ENCODE measurements around the gene CDH4.
"Not testable (repeated sequence)": the region's sequence is repeated elsewhere in the genome, so short reads cannot be mapped to it uniquely, and the experiment has no call there.

CDH4 gene

DNA sequence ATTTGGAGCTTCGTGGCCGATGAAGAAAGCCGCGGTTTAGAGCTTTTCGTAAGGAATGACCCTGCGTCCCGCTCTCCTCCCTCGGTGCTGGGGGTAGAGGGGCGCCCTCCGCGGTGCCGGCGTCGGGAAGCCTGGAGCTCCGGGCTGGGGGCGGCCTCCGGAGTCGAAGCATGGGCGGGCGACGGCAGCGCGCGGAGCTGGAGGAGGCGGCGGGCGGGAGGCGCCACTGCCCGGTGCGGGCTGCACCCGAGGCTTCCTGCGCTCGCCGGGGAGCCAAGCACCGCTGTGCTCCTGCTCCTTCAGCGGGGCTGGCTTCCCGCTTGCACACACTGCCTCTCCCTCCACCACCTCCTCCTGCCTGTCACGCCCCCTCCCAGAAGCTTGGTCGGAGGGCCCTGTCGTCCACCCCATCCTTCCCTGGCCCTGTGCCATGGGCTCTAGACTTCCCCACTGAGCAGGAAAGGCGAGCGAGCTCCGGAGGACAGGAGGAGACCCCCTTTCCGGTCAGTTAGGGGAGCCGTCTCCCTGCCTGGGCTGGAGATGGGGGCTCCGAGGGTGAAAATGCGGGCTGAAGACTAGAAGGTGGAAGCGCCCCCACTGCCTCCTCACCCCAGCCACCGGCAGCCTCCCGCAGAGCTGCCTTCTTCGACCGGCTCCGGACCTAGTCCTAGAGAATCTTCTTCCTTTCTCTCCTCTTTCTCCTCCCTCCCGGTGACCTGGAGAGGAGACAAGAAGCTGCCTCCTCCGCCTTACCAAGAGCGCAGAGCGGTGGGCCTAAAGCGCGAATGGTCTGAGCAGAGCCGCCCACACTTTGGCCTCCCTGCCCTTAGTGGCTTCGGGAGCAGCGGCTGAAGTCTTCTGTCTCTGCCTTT lies 1.8 kb downstream of the CDH4 start:
- DNase-seq = no peak

DNA sequence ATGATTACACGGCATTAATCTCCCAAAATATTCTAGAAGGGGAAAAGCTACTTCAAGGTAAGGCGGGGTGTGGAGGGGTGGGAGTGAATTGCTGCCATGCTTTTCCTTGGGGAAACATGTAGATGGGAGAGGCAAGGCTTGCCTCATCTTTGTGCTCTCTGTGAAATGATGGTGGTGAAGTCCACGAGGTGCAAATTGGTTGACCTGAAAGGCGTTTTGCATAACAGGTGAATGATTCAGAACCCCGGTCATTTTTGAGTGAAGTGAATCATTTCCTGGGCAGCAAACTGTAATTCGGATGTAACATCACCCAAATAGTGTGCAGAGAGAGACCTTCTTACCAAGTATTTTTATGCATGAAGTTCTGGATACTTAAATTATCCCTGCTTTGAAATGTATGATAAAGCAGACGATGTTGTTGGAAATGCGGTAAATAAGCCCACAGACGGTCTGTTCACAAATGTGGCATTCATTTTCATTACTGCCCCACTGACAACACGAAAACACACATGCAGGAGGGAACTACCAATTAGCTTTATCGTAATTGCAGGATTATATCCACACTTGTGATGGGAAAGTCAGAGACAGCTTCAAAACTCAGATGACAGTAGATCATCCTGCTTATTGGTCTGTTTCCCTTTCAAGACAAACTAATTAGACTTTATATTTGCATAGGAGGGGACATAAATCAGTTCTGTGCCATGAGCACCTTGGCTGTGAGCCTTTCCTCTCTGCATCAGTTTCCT lies 3.0 kb downstream of the CDH4 start:
- DNase-seq = no peak

DNA sequence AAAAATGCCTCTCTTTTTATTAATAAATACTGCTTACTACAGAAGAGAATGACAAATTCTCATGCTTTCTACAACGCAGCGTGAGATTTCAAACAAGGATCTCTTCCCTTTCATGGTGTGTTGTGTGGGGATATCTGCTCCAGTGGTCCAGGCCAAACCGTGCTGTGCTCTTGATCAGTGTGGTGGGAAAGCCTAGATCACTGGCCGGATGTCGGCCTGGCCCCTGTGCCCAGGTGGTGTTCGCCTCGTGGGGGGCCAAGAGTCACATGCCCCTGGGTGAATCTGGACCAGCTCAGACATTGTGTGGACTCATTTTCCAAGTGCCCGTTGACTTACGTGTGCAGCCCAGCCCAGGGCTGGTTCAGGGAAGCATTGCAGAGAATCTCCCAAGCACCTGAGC lies 4.3 kb downstream of the CDH4 start:
- no peak for DNase-seq

DNA sequence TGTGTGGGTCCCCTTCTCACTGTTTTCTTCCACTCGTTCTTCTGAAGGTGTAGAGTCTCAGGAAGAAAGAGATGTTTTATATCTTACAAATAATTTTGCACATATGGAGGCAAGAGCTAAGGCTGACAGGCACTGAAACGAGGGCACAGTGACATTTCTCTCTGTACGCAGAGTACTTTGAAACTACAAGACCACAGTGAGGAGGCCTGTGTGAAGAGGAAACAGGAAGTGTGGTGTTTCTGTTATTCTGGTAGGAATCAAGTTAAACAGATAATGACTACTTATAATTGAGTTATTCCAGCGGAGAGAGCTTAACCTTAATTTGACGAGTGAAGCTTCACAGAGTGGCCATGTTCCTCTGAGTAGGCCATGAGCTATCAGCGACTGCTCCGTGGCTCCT lies 4.8 kb downstream of the CDH4 start:
- DNase-seq = no peak

DNA sequence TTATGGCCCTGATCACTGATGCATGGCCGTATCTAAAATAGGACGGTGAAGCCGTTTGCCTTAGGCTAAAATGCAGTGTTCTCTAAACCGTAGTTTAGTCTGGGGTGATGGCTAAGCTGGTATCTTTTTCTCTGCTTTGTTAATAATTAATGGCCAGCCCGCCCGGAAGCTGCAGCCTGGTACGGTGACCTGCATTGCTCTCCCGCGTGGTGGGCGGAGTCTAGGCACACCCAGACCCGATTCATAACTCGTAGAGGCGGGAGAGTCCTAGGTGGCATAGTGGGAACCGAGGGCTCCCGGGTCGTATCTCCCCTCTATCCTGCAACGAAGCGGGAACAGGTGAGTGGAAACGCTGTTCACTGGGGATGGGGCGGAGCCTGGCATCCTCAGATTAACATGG lies 5.5 kb downstream of the CDH4 start:
- no peak for DNase-seq

DNA sequence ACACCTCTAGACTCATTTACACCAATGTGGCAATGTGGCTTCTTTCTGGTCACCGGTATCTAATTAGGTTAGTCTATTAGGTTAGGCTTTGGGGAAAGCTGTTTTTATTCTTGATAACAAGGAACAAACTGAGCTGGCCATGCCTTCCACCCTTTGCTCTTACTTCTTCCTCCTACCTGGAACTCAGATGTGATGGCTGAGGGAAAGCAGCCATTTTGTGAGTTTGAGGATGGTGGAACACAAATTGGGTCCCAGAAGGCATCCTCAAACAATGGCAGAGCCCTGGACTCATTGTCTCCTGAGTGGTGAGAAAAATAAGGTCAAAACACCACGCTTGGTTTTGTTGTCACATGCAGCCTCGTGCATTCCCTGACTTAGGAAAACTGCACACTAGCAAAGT lies 7.7 kb downstream of the CDH4 start:
- no peak for DNase-seq

DNA sequence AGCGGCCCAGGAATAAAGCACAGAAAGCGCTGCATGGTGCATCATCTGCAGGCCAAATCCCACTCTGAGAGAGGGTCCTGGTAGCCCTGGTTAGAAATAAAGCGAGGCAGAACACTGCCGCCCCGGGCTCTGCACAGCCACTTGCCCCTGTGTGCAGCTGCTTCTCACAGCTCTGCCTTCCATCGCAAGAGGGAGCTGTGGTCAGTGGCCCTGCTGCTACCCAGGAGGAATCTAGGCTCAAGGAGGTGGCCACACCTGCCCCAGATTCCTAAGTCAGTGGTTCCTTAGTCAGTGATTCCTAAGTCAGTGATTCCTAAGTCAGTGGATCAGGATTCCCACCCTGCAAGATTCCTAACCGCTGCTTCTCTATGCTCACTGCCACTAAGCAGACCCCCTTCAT lies 8.8 kb downstream of the CDH4 start:
- no peak for DNase-seq

DNA sequence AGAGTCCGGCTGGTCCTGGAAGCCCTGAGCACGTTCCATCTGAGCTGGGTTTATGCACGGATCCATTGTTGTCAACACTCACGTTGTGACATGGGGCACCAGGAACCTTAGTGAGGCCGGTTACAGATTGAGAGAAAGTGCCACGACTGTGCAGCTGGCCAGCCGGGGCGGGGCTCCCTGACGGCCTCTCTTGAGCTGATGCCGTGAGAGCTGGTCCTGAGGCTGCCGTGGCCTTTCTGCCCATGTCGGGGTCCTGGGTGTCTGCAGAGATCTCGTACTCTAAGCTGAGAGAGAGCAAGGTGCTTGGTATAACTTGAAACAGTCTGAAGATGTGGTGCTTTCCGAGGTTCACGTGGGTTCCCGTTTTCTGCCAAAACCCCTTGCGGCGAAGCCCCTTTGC lies 10.0 kb downstream of the CDH4 start:
- no peak for DNase-seq

DNA sequence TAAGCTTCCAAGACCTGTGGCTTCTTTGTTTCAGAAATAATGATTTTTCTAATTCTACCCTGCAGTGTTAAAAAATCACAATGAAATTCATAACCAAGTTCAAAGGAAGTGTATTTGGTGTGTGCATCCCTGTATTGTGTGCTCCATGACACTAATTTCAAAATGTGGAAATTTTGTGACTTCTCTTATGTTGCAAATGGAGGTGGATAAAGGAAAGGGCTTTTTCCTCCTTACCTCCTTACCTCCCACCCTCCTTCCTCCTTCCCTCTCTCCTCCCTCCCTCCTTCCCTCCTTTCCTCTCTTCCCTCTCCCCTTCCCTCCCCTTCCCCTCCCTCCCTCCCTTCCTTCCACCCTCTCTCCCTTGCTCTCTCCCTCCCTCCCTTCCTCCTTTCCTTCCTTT lies 10.5 kb downstream of the CDH4 start:
- no peak for DNase-seq

DNA sequence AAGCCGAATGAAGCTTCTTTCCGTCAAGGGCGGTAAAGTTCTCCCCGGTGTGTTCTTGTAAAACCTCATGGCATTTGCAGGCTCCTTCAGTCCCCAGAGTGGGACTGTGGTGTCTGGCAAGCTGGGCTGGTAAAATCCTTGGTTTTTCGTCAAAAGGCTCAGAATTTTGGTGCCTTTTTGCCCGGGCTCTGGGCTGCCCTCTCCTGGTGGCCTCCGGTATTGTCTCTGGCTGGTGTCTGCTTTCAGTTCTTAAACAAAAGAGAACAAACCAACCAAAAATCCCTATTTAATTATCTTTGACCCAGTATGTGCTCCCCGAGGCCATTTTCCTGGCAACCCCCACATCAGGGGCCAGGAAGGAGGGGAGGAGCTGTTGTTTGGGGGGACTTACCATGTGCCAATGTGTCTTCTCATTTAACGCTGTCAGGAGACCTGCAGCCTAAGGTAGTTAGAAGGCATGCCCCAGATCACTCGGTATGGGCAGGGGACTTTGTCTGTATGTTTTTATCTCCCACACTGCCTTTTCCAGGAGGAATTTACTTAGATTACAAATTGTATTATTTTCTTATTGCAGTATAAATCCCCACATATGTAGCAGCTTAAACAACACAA lies 11.1 kb downstream of the CDH4 start:
- no peak for DNase-seq

DNA sequence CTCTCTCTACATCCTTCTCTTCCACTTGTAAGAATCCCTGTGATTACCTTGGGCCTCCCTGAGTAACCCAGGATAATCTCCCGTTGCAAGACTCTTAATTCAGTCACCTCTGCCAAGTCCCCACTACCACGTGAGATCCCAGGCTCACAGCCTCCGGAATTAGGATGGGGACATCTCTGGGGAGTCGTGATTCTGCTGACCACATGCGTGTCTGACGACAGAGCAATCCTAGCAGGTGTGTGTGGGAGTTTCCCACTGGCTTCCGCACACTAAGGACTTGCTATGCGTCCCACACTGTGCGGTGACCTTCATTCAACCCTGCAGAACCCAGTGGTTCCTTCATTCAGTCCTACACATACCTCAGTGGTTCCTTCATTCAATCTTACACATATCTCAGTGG lies 11.9 kb downstream of the CDH4 start:
- no peak for DNase-seq

DNA sequence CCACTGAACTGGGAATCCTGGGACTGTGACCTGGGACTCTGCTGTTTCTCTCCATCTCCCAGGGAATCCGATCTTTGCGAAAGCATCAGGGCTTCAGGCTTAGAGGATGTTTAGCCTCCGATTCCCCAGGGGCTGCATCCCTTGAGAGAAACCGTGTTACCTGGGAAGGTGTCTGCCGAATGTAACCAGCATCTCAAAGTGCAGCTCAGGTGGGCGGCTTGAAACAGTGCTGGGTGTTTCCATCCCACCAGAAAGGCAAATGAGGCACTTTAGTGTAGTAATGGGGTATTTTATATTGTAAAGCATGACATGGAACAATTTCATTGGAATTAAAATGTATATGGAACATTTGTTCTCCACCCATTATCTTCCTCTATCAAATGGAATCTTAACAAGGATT lies 15.2 kb downstream of the CDH4 start:
- DNase-seq = no peak

DNA sequence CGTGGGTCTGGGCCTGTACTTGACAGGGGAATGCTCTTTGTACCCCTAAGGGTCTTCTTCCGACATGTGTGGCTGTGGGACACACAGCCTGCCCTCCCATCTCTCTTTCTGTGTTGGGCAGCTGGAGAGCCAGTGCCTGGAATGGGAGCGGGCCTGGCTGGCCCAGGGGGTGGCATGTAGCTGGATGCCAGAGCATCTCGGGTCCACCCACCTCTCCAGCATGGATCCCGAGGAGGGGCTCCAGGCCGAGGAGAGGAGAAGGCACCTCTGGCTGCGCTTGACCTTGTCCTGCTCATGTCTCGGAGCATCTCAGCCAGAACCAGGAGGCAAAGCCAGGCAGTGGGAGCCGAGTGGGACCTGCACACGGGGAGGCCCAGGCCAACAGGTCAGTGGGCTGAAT lies 16.0 kb downstream of the CDH4 start:
- no peak for DNase-seq

DNA sequence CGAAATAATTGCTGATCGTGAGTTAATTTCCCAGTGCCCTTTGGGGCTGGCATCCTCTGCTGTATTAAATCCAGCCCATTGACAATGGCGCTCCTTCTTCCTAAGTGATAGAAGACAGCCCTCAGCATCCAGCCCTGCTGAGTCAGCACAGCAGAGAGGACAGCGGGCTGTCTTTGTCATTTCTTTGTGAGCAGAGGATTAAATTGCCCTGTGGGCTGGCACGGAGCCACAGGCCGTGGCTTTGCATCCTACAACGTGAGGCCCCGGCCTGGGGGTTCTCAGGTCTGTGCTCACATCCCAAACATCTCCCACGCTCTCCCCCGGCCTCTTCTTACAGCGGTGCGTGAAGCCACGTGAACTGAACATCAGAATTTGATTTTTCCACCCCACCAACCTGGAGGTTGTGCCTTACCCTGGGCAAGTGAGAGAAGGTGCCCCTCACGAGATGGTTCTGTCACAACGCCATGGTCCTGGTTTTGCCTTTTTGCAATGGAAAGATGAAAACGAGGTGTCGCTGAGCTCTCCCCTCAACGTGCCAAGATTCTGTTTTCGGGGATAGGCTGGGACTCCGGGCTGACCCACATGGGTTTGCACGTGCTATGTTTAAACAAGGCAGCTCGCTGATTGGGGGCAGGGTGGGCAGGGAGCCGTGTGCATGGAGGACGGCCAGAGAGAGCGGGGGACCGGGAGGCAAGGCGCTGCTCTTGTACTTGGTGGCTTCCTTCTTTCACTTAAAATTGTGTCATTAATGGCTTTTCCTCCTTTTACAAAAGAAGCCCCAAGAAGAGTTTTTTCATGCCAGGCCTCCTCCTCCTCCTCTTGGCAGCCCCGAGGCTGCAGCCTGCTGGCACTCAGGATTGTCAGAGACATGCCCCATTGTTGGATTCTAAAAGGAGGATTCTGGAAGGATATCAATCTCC lies 19.5 kb downstream of the CDH4 start:
- no peak for DNase-seq

DNA sequence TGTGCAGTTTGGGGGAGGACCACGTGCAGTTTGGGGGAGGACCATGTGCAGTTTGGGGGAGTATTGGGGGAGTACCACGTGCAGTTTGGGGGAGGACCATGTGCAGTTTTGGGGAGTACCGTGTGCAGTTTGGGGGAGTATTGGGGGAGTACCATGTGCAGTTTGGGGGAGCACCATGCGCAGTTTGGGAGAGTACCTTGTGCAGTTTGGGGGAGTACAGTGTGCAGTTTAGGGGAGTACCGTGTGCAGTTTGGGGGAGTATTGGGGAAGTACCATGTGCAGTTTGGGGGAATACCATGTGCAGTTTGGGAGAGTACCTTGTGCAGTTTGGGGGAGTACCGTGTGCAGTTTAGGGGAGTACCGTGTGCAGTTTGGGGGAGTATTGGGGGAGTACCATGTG lies 21.0 kb downstream of the CDH4 start:
- not testable (repeated sequence) for DNase-seq

DNA sequence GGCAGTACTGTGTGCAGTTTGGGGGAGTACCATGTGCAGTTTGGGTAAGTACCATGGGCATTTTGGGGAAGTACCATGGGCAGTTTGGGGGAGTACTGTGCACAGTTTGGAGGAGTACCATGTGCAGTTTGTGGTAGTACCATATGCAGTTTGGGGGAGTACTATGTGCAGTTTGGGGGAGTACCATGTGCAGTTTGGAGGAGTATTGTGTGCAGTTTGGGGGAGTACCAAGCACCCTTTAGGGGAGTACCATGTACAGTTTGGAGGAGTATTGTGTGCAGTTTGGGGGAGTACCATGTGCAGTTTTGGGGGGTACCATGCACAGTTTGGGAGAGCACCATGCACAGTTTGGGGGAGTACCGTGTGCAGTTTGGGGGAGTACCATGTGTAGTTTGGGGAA lies 21.6 kb downstream of the CDH4 start:
- not testable (repeated sequence) for DNase-seq

DNA sequence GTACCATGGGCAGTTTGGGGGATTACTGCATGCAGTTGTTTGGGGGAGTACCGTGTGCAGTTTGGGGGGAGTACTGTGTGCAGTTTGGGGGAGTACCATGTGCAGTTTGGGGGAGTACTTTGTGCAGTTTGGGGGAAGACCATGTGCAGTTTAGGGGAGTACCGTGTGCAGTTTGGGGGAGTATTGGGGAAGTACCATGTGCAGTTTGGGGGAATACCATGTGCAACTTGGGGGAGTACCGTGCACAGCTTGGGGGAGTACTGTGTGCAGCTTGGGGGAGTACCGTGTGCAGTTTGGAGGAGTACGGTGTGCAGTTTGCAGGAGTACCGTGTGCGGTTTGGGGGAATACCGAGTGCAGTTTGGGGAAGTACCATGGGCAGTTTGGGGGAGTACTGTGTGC lies 22.3 kb downstream of the CDH4 start:
- DNase-seq = no peak

DNA sequence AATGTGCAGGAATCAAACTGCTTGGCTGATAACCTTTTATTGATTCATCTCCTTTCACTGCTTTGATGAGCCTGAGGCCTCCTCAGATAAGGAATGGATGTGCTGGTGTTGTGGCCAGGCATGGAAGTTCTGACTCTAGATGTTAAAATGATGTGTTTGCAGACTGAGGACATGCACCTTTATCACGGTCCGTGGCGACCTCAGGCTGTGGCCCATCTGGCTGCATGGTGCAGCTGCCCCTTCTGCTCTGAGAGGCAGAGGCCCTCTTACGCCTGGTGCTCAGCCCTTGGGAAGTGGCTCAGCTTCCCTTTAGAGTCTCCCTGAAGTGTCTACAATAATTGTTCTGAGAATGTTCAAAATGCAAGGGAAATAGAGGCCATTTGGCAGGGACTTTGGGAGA lies 26.2 kb downstream of the CDH4 start:
- no peak for DNase-seq

DNA sequence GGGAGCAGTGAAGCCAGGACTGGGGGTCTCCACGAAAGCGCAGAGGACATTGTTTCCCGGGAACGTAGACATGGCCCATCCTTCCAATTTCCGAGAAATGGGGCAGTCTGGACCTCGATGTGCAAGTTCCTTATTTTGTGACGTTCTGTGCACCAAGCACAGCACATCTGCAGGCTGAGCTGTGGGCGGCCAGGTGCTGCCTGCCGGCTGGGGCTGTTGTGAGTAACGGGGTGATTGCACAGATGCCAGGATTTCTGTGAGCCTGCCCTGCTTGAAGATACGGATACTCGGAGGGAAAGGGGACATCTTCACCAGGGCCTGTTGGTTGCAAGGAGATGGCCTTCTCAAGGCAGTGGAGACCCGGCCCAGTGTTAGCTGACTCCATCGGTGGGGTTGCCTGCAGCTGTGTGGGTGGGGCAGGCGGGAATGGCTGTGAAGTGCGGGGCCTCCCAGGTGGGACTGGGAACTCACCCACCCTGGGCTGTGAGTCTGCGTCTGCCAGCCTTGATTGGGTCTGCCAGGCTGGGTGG lies 27.6 kb downstream of the CDH4 start:
- no peak for DNase-seq

DNA sequence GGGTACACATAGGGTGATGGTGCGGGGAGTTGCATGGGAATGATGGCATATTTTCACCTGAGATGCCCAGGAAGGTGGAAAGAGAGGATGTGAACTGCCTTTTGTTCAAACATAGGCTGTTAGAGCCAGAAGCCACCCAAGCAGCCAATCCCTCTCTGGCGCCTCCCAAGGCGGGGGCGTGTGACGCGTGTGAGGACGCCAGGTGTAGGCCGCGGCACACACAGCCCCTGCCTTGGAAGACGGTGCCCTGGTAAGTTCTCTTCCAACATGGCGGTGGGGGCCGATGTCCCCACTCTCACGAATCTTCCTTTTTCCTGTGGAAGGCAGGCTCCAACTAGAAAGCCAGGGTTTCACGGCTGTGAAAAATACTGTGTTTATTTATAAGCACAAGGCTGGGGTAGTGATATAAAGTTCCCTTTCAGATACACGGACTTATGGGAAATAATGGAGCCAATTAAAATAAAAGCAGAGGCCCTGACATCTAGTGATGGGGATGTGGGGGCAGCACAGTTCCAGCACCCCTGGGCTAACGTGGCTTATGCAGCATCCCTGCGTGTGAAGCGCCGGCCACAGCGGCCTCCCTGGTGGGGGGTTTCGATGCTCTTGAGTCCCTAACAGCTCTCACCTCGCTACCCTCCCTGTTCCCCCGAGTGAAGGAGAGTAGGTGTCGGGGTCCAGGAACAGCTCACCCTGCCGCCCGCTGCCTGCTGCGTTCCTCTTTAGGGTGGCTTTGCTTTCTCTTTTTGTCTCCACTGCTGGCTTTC lies 28.3 kb downstream of the CDH4 start:
- DNase-seq = no peak

DNA sequence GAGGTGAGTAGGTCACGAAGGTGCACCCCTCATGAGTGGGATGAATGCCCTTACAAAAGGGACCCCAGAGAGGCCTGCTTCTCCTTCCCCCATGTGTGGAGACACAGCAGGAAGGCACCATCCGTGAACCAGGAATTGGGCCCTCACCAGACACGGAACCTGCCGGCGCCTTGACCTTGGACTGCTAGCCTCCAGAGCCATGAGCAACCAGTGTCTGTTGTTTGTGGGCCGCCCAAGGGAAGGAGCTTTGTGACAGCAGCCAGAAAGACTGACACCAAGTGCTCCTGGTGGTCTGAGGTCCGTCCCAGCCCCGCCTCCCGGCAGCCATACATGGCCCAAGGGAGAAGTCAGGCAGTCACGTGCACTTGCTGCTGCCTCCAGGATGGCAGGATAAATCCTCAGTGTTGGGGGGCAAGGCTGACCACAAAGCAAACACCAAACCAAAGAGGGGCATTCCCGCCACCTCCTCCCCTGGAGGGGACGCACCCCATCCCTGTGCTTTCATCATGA lies 29.3 kb downstream of the CDH4 start:
- DNase-seq = no peak

DNA sequence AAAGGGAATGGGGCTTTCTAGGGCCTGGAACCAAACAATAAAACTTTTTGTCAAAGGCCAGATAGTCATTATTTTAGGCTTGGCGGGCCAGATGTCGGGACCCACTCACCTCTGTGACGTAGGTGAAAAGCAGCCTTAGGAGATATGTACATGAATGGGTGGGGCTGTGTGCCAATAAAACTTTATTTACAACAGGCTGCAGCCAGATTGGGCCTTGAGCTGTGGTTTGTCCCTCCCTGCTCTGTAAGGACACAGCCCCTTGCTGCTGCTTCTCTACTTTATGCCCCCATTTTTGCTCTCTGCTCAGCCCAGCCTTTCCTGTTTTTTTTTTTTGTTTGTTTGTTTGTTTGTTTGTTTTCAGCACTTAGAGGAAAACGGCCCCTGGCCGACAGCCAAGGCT lies 32.7 kb downstream of the CDH4 start:
- no peak for DNase-seq
